ENCODE results near the gene NMU.

DNA sequence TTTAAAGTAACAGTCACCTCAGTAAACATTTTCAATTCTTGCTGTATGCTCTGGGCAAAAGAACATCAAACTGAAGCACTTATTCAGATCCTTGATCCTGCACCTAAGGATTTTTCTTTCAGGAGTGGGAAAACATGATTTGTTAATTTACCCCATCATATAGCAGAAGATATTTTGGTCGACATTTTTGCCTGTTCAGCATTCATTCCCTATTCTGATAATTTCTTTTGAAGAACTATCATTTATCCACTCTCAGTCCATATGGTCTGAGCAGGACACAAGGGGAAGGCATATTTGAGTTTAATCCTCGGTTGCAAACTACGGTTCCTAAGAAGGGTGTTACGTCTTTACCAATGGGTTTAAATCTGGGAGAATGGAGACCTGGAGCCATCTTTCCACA is 88.2 kb downstream of the NMU start:
- TF ChIP-seq, protein P1, sequence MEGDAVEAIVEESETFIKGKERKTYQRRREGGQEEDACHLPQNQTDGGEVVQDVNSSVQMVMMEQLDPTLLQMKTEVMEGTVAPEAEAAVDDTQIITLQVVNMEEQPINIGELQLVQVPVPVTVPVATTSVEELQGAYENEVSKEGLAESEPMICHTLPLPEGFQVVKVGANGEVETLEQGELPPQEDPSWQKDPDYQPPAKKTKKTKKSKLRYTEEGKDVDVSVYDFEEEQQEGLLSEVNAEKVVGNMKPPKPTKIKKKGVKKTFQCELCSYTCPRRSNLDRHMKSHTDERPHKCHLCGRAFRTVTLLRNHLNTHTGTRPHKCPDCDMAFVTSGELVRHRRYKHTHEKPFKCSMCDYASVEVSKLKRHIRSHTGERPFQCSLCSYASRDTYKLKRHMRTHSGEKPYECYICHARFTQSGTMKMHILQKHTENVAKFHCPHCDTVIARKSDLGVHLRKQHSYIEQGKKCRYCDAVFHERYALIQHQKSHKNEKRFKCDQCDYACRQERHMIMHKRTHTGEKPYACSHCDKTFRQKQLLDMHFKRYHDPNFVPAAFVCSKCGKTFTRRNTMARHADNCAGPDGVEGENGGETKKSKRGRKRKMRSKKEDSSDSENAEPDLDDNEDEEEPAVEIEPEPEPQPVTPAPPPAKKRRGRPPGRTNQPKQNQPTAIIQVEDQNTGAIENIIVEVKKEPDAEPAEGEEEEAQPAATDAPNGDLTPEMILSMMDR (IDR thresholded peaks at IDR 0.05; ENCODE audit: borderline replicate concordance, extremely low read depth, low read length, poor library complexity, severe bottlenecking) = no peak
- no peak for TF ChIP-seq EZH2 (IDR thresholded peaks at IDR 0.05; ENCODE audit: borderline replicate concordance, low read depth, low read length, severe bottlenecking)
